Bronchial smooth muscle cell (primary cell): ENCODE measurements around the gene SETD2. TPM values are rescaled to one million over a fixed set of nuclear protein-coding genes. Genes with fewer than 3 reads are reported as not detected.

Experiments used
- total RNA-seq: library from RNA; depleted of rRNA; stranded (reverse); fragments of >200 nt; gene quantifications from 2 replicates; pipeline ENCODE4 v1.2.1, GENCODE V29; 2014

SETD2 gene
- total RNA-seq, result 21.4 and 23.8 TPM in 2 replicates

GRCh38 chr3:47164007-47164881, at the start of gene SETD2:
Gene SETD2, minus strand, starts transcription at chr3:47164113. Its CDS starts 189 bp downstream, at chr3:47163924.

GRCh38 chr3:46978985-46979944, 184.6 kb downstream of the SETD2 start, which contains the start of gene NBEAL2:
Gene NBEAL2, plus strand, starts transcription at chr3:46979666. Its CDS starts 196 bp downstream, at chr3:46979862.

GRCh38 chr3:46976326-46977190, 187.4 kb downstream of the SETD2 start, which contains the start of gene CCDC12:
Gene CCDC12, minus strand, starts transcription at chr3:46976745. Its CDS starts 13 bp downstream, at chr3:46976732.

Other genes with a start within 250 kb of the SETD2 start
- 32.0 and 41.7 TPM in 2 replicates for gene CCDC12, start 187.4 kb downstream of the SETD2 start, total RNA-seq
- gene NBEAL2, start 184.4 kb downstream of the SETD2 start, total RNA-seq, result 1.5 and 1.7 TPM in 2 replicates
- 3.2 and 4.2 TPM in 2 replicates for gene KIF9, start 118.7 kb upstream of the SETD2 start, total RNA-seq
- 13.7 and 18.5 TPM in 2 replicates for gene KLHL18, start 118.8 kb upstream of the SETD2 start, total RNA-seq
- gene PTPN23, start 216.9 kb upstream of the SETD2 start, total RNA-seq, result 15.6 and 16.3 TPM in 2 replicates